Karpas-422 (cell line): ENCODE measurements around the gene RMDN2. TPM values are rescaled to one million over a fixed set of nuclear protein-coding genes. Genes with fewer than 3 reads are reported as not detected.

Source experiments
- DNase-seq: peaks from one replicate; pipeline ENCODE4 v3.0.0-alpha.2; 2015
- H2AFZ ChIP-seq: fragments of 200-600 bp; sonication (generic); 2 replicates; pipeline ENCODE4 v1.6.1; 2014; ENCODE audit warnings: antibody characterized with exemption, low read length, mixed read lengths
- H3K27ac ChIP-seq: fragments of 200-600 bp; sonication (generic); 2 replicates; pipeline ENCODE4 v1.5.1; 2014; ENCODE audit warnings: mild to moderate bottlenecking, low read length, moderate library complexity
- H3K27me3 ChIP-seq: fragments of 200-600 bp; sonication (generic); 2 replicates; pipeline ENCODE4 v1.6.1; 2014; ENCODE audit warnings: low read length, mixed read lengths
- H3K36me3 ChIP-seq: fragments of 200-600 bp; sonication (generic); 2 replicates; pipeline ENCODE4 v1.6.1; 2014; ENCODE audit warnings: low read length, mixed read lengths; ENCODE audit not compliant: insufficient read depth
- H3K4me1 ChIP-seq: fragments of 200-600 bp; sonication (generic); 2 replicates; pipeline ENCODE4 v1.6.1; 2014; ENCODE audit warnings: mild to moderate bottlenecking, low read length, mixed read lengths
- H3K4me2 ChIP-seq: fragments of 200-600 bp; sonication (generic); 2 replicates; pipeline ENCODE4 v1.6.1; 2014; ENCODE audit warnings: low read length, low read depth, mild to moderate bottlenecking; ENCODE audit not compliant: poor library complexity, severe bottlenecking
- H3K4me3 ChIP-seq: fragments of 200-600 bp; sonication (generic); 2 replicates; pipeline ENCODE4 v1.5.1; 2014; ENCODE audit warnings: mild to moderate bottlenecking, antibody characterized with exemption, low read length, mixed read lengths
- H3K79me2 ChIP-seq: fragments of 200-600 bp; sonication (generic); 2 replicates; pipeline ENCODE4 v1.6.1; 2014; ENCODE audit warnings: mild to moderate bottlenecking, low read length, mixed read lengths
- H3K9ac ChIP-seq: fragments of 200-600 bp; sonication (generic); 2 replicates; pipeline ENCODE4 v1.6.0; 2014; ENCODE audit warnings: low read length
- H3K9me2 ChIP-seq: fragments of 200-600 bp; sonication (generic), shearing (Covaris generic); replicated peaks from 2 replicates; pipeline ENCODE4 v1.6.0; 2014; ENCODE audit warnings: mild to moderate bottlenecking, low read length, moderate library complexity; ENCODE audit not compliant: insufficient read depth
- H3K9me3 ChIP-seq: fragments of 300-700, 200-600 bp; sonication (generic); 2 replicates; pipeline ENCODE4 v1.6.1; 2014; ENCODE audit warnings: low read length, mixed read lengths
- H4K20me1 ChIP-seq: fragments of 200-600 bp; sonication (generic); 2 replicates; pipeline ENCODE4 v1.6.1; 2014; ENCODE audit warnings: mild to moderate bottlenecking, antibody characterized with exemption, low read length, low read depth; ENCODE audit not compliant: insufficient read depth
- total RNA-seq: library from RNA; depleted of rRNA; stranded (reverse); fragments of >200 nt; shearing (Covaris generic); gene quantifications from 2 replicates; pipeline ENCODE4 v1.2.3, GENCODE V29; 2014; ENCODE audit warnings: low replicate concordance; rRNA removed

RMDN2 gene, protein sequence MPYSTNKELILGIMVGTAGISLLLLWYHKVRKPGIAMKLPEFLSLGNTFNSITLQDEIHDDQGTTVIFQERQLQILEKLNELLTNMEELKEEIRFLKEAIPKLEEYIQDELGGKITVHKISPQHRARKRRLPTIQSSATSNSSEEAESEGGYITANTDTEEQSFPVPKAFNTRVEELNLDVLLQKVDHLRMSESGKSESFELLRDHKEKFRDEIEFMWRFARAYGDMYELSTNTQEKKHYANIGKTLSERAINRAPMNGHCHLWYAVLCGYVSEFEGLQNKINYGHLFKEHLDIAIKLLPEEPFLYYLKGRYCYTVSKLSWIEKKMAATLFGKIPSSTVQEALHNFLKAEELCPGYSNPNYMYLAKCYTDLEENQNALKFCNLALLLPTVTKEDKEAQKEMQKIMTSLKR
- 2.5 and 6.5 TPM in 2 replicates for total RNA-seq

DNA sequence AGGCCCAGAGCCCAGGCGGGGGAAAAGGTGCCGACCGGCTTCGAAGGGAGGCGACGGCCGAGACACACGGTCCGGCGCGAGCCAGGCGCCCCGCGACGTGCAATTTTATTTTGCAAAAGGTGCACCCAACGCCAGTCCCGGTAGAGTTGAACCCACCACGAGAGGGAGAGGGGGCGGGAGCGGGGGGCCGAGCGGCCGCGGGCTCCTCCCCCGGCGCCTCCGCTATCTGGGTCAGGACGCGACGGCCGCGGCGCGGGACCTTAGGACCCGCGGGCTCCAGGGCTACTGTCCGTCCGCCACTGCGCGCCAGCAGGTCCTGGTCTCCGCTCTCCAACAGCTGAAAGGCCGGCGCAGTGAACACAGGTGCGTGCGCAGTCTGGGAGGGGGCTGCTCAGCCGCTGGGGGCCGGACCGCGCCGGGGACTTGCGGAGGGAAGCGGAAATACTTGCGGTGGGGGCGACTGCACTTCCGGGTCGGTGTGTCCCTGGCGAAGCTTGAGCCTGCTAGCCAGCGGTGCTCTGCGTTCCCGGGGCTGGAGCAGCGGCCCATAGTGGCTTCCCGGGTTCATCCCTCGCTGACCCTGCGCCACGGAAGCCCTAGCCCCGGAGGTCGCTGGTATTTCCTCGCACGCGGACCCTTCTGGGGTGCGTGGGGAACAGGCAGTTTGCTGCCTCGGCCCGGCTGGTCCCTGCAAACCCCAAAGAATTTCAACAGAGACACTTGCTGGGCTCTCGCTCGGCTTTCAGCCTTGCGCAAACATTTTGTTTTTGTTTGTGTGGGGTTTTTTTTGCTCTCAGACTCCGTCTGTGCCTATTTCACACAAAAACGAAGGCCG, at the start of gene RMDN2:
RMDN2 (plus strand) TSS at position 225 of the 835 bp plus-strand sequence. CDS start 3,991 bp downstream, outside the sequence.
- peak within 1 kb of the TSS; percentile 31; the same call in 1 of the 2 replicates for H3K27ac ChIP-seq
- H3K4me3 ChIP-seq, result peak within 1 kb of the TSS; percentile 93
- H3K9ac ChIP-seq, result peak within 1 kb of the TSS; percentile 88

DNA sequence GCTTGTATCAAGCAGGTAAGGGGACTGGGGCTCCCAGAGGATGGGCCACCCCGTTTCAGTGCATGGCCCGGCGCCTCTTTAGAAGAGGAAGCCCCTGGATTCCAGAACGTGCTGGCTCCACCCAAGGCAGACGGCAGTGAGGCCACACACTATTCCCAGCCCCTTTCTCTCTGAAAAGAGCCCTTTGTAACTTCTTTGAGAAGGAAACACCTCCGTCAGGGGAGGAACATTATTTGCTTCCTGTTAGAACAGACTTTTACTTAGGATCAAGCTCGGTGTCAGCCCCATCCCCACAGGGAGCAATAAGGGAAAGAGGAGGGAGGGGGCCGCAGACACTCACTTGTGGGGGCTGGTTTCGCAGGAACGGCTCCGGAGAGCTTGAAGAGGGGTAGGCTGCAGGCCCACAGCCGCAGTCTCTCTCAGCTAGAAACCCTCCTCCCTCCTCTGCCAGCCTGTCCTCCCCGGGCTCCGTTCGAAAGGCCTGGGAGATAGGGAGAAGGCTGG, 49.6 kb upstream of the RMDN2 start:
- H2AFZ ChIP-seq, result no peak overlapping the region
- H3K79me2 ChIP-seq, result no peaks in the 10 kb centered on the region
- no peak overlapping the region for H3K9ac ChIP-seq
- no peaks in the 10 kb centered on the region for H3K4me1 ChIP-seq
- H3K36me3 ChIP-seq, result no peaks in the 10 kb centered on the region
- H4K20me1 ChIP-seq, result no peaks in the 10 kb centered on the region
- no peaks in the 10 kb centered on the region for H3K27me3 ChIP-seq
- DNase-seq, result no peak
- H3K9me2 ChIP-seq, result no peaks in the 10 kb centered on the region
- no peak overlapping the region for H3K27ac ChIP-seq
- no peak overlapping the region for H3K4me2 ChIP-seq
- H3K4me3 ChIP-seq, result no peak overlapping the region
- H3K9me3 ChIP-seq, result no peaks in the 10 kb centered on the region

More for the DNA sequence above, at the start of gene RMDN2:
- H3K4me1 ChIP-seq, result peaks cover 17% of the 10 kb centered on the region
- H3K4me2 ChIP-seq, result peak within 1 kb of the TSS; percentile 92
- H2AFZ ChIP-seq, result peak within 1 kb of the TSS; percentile 94
- no peaks in the 10 kb centered on the region for H3K27me3 ChIP-seq
- no peaks in the 10 kb centered on the region for H3K36me3 ChIP-seq
- no peaks in the 10 kb centered on the region for H3K9me2 ChIP-seq
- peak; percentile 95 for DNase-seq
- no peaks in the 10 kb centered on the region for H4K20me1 ChIP-seq
- no peaks in the 10 kb centered on the region for H3K9me3 ChIP-seq
- no peaks in the 10 kb centered on the region for H3K79me2 ChIP-seq

DNA sequence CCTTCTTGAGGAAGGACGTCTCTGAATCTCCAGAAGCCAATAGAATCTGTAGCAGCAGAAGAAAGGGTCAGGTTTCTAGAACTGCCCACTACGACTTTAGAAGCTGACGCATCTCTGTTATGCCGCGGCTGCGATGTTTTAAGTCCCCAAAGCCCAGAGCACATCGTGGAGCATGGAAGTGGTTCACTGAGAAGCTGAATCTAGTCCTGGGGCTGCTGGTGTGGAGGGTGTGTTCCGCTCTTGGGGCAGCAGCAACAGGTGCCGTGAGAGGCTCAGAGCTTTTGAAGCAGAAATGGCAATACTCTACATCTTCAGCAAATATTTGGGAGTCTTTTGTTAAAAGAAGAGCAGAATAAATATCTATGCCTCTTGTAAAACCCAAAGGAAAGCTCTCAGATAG, 48.9 kb upstream of the RMDN2 start:
- no peak overlapping the region for H3K27ac ChIP-seq
- H2AFZ ChIP-seq, result no peak overlapping the region
- H3K9ac ChIP-seq, result no peak overlapping the region
- no peaks in the 10 kb centered on the region for H3K27me3 ChIP-seq
- no peak overlapping the region for H3K4me2 ChIP-seq
- no peaks in the 10 kb centered on the region for H3K9me3 ChIP-seq
- no peaks in the 10 kb centered on the region for H3K36me3 ChIP-seq
- no peak for DNase-seq
- no peak overlapping the region for H3K4me3 ChIP-seq
- no peaks in the 10 kb centered on the region for H3K4me1 ChIP-seq
- no peaks in the 10 kb centered on the region for H4K20me1 ChIP-seq
- no peaks in the 10 kb centered on the region for H3K79me2 ChIP-seq
- H3K9me2 ChIP-seq, result no peaks in the 10 kb centered on the region

DNA sequence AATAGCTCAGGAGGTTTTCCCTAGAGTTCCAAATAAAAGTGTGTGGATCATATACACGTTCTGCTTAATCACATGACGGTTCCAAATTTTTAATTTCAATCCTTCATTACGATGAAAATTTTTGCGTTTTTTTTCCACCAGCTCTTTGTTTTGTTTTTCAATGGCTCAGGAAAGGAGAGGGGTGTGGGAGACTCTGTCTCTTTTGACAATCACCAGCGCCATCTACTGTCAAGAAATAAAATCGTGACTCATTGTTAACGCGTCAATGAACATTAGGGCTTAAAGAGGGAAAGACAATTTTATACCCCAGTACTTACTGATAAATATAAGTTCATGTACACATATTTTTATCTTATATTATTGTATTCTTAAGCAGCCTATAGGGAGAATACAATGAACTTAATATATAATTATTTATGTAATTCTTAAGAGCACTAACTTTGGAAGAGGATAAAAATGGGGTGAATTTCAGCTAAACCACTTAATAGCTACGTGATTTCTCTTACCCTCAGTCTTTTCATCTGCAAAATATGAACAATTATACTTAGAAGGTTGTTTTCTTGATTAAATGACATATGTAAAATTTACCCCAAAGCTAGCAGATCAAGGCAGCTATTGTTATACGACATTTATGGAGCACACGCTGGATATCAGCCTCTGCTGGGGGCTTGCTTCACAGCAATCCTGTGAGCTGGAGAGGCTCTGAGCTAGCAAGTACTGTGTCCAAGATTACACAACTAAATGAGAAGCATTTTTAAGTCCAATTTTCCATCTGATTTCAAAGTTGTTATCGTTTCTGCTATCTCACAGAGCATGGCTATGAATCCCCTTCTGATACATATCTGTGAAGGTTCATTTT, 47.4 kb upstream of the RMDN2 start:
- no peak overlapping the region for H3K9ac ChIP-seq
- DNase-seq, result peak; percentile 87
- no peaks in the 10 kb centered on the region for H3K9me3 ChIP-seq
- H3K9me2 ChIP-seq, result no peaks in the 10 kb centered on the region
- no peak overlapping the region for H3K27ac ChIP-seq
- H4K20me1 ChIP-seq, result no peaks in the 10 kb centered on the region
- no peak overlapping the region for H3K4me2 ChIP-seq
- H3K4me1 ChIP-seq, result no peaks in the 10 kb centered on the region
- no peaks in the 10 kb centered on the region for H3K36me3 ChIP-seq
- no peak overlapping the region for H3K4me3 ChIP-seq
- no peaks in the 10 kb centered on the region for H3K79me2 ChIP-seq
- H2AFZ ChIP-seq, result no peak overlapping the region
- no peaks in the 10 kb centered on the region for H3K27me3 ChIP-seq

DNA sequence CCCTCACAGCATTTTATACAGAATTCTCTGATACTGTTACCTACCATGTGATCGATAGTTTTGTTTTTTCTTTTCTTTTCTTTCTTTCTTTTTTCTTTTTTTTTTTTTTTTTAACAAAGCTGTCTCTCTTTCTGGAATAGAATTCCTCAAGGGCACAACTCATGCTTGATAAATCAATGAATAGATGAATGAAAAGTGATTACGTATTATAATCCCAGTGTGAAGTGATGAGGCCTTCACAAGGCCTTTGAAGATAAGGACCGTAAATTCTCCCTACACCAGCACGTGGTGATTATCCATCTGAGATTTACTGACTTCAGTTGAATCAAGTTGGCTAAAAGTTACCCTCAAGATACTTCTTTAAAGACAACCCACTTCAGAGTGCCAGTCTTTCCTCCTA, 46.6 kb upstream of the RMDN2 start:
- Histone ChIP-seq H3K4me1 (no peaks in the 10 kb centered on the region), H3K27me3 (no peaks in the 10 kb centered on the region), H3K9ac (no peak overlapping the region), H3K4me2 (no peak overlapping the region), H3K36me3 (no peaks in the 10 kb centered on the region), H4K20me1 (no peaks in the 10 kb centered on the region), H3K4me3 (no peak overlapping the region), H3K9me3 (no peaks in the 10 kb centered on the region), H3K79me2 (no peaks in the 10 kb centered on the region), H2AFZ (no peak overlapping the region), H3K9me2 (no peaks in the 10 kb centered on the region), H3K27ac (no peak overlapping the region)
- no peak for DNase-seq

DNA sequence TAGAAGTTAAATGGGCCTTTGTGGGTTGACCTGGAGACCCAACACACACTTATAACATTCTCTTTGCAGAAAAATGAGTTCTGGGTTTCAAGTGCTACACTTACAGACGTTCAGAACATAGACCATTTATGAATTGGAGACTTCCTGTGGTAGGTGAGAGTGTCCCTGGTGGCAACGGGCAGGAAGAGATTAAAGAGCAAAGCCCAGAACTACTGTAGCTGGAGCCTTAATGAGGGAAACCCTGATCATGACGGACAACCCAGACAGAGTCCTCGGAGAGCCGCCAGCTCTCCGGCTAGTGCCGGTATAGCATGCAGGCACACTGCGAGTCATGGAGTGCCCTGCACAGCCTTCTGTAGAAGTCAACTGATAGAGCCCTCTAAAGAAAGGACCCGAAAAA, 44.5 kb upstream of the RMDN2 start:
- DNase-seq, result peak; percentile 47
- Histone ChIP-seq H3K9me3 (no peaks in the 10 kb centered on the region), H3K36me3 (no peaks in the 10 kb centered on the region), H3K4me2 (no peak overlapping the region), H3K4me3 (no peak overlapping the region), H3K79me2 (no peaks in the 10 kb centered on the region), H3K9me2 (no peaks in the 10 kb centered on the region), H3K27me3 (no peaks in the 10 kb centered on the region), H2AFZ (no peak overlapping the region), H3K4me1 (no peaks in the 10 kb centered on the region), H3K9ac (no peak overlapping the region), H4K20me1 (no peaks in the 10 kb centered on the region), H3K27ac (no peak overlapping the region)

DNA sequence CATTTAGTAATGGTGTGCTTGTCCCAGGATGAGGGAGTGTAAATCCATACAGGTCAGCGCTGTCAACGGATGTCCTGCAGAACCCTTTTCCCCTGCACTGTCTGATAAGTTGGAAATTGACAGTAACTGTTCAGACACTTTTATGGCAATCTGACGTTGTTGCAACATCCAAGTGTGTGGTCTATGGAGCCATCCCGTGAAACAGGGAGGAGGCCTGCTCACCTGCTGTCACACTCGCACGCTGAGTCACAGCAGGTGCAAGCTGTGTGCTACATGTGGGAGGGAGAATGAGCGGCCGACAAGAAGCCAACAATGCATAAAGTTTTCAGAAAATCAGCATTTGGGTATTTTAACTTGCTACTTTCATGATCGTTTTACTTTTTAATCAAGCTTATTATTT, 43.7 kb upstream of the RMDN2 start:
- no peak overlapping the region for H3K4me3 ChIP-seq
- H3K9ac ChIP-seq, result no peak overlapping the region
- no peaks in the 10 kb centered on the region for H3K9me3 ChIP-seq
- no peaks in the 10 kb centered on the region for H3K9me2 ChIP-seq
- DNase-seq, result no peak
- no peak overlapping the region for H3K27ac ChIP-seq
- no peaks in the 10 kb centered on the region for H3K4me1 ChIP-seq
- no peaks in the 10 kb centered on the region for H3K79me2 ChIP-seq
- H3K27me3 ChIP-seq, result no peaks in the 10 kb centered on the region
- no peak overlapping the region for H3K4me2 ChIP-seq
- H4K20me1 ChIP-seq, result no peaks in the 10 kb centered on the region
- H2AFZ ChIP-seq, result no peak overlapping the region
- no peaks in the 10 kb centered on the region for H3K36me3 ChIP-seq
